Panc1 (cell line): Measurements from ENCODE around the gene AOC1. TPM values are rescaled to one million over a fixed set of nuclear protein-coding genes. Genes with fewer than 3 reads are reported as not detected.

Experiments
- ATAC-seq: fragments of 200-7000 bp; cut with Tn5 transposase; 2 replicates; pipeline ENCODE4 v1.9.1; 2020; ENCODE audit warnings: mild to moderate bottlenecking, moderate library complexity
- BruUV-seq: library from RNA; stranded (reverse); fragments of 400-500 nt; replicated peaks from 2 replicates; lab custom pipeline; 2021; lab: Mats Ljungman, UMichigan
- CTCF ChIA-PET: fragments of 300-600 bp; sonication (Branson Sonifier 250); formaldehyde crosslinking; loops from one replicate; lab custom pipeline; 2022; ENCODE audit warnings: antibody characterized with exemption; lab: Charles Lee
- POLR2A ChIA-PET: fragments of 300-600 bp; sonication (Branson Sonifier 250); formaldehyde crosslinking; loops from one replicate; lab custom pipeline; 2022; ENCODE audit warnings: antibody characterized with exemption; lab: Charles Lee
- DNase-seq: peaks from one replicate; pipeline ENCODE4 v3.0.0-alpha.2; 2010; ENCODE audit warnings: low read depth, low spot score
- H3K27ac ChIP-seq: 2 replicates; pipeline ENCODE4 v1.5.1; 2011; ENCODE audit warnings: mild to moderate bottlenecking, low read length, inconsistent platforms
- H3K27me3 ChIP-seq: fragments of 200-500 bp; sonication (Bioruptor generic); 2 replicates; pipeline ENCODE4 v1.6.0; 2014; ENCODE audit warnings: low read length, inconsistent platforms; ENCODE audit not compliant: control insufficient read depth, insufficient read depth
- H3K36me3 ChIP-seq: fragments of 200-500 bp; sonication (Bioruptor generic); 2 replicates; pipeline ENCODE4 v1.5.1; 2014; ENCODE audit warnings: inconsistent platforms, mild to moderate bottlenecking, low read length, moderate library complexity; ENCODE audit not compliant: control insufficient read depth, insufficient read depth
- H3K4me1 ChIP-seq: 2 replicates; pipeline ENCODE4 v1.5.1; 2011; ENCODE audit warnings: inconsistent platforms, mild to moderate bottlenecking, low read length, moderate library complexity; ENCODE audit not compliant: control insufficient read depth, insufficient read depth
- H3K4me3 ChIP-seq, 2 experiments: 2 replicates each; pipeline ENCODE4 v1.5.1; 2011 to 2012; ENCODE audit warnings: low read depth in 2 of 2, low read length in 2 of 2, mild to moderate bottlenecking in 2 of 2, inconsistent platforms in 1 of 2, moderate library complexity in 1 of 2
- H3K9me3 ChIP-seq: fragments of 200-500 bp; sonication (Bioruptor generic); 2 replicates; pipeline ENCODE4 v1.5.1; 2014; ENCODE audit warnings: low read depth, mild to moderate bottlenecking, inconsistent platforms, low read length, moderate library complexity; ENCODE audit not compliant: control insufficient read depth, insufficient read depth
- CTCF ChIP-seq: fragments of 450-650 bp; IDR thresholded peaks from 2 replicates; pipeline ENCODE4 v1.5.1; 2017; ENCODE audit warnings: mild to moderate bottlenecking
- POLR2AphosphoS5 ChIP-seq: IDR thresholded peaks from 2 replicates; pipeline ENCODE4 v1.6.1; 2012; ENCODE audit warnings: mild to moderate bottlenecking, low read depth, low read length, moderate library complexity
- SIN3A ChIP-seq: IDR thresholded peaks from 2 replicates; pipeline ENCODE4 v1.6.1; 2012; ENCODE audit warnings: low read depth, mild to moderate bottlenecking, low read length, moderate library complexity, borderline replicate concordance; ENCODE audit not compliant: insufficient read depth
- TCF7L2 ChIP-seq: IDR thresholded peaks from 2 replicates; pipeline ENCODE4 v1.6.1; 2011; ENCODE audit warnings: mild to moderate bottlenecking, low read depth, low read length, inconsistent platforms
- in situ Hi-C: cut with HindIII; loops from 2 replicates; pipeline ENCODE4 v1.10.0; 2016; ENCODE audit warnings: low sequenced_read_pairs, low pct_unique_long_range_greater_than_20kb
- intact Hi-C: fragments of 100-400 bp; cut with micrococcal nuclease; formaldehyde crosslinking; loops from one replicate; pipeline ENCODE4 v1.10.0; 2022; ENCODE audit not compliant: unreplicated experiment
- total RNA-seq: library from RNA; stranded (reverse); gene quantifications from one replicate; pipeline ENCODE4 v1.2.1, GENCODE V29; 2021; ENCODE audit not compliant: unreplicated experiment
- TF ChIP-seq, protein P1 (sequence below), 2 experiments: IDR thresholded peaks; 2 replicates each; pipeline ENCODE4 v1.6.1; 2011 to 2012; ENCODE audit warnings: low read depth in 2 of 2, control low read depth in 1 of 2, low read length in 1 of 2, mild to moderate bottlenecking in 1 of 2, moderate library complexity in 1 of 2; ENCODE audit not compliant: insufficient read depth in 1 of 2

AOC1 gene
- total RNA-seq, 1 experiment from 2014 or later, result 0.15 TPM

DNA sequence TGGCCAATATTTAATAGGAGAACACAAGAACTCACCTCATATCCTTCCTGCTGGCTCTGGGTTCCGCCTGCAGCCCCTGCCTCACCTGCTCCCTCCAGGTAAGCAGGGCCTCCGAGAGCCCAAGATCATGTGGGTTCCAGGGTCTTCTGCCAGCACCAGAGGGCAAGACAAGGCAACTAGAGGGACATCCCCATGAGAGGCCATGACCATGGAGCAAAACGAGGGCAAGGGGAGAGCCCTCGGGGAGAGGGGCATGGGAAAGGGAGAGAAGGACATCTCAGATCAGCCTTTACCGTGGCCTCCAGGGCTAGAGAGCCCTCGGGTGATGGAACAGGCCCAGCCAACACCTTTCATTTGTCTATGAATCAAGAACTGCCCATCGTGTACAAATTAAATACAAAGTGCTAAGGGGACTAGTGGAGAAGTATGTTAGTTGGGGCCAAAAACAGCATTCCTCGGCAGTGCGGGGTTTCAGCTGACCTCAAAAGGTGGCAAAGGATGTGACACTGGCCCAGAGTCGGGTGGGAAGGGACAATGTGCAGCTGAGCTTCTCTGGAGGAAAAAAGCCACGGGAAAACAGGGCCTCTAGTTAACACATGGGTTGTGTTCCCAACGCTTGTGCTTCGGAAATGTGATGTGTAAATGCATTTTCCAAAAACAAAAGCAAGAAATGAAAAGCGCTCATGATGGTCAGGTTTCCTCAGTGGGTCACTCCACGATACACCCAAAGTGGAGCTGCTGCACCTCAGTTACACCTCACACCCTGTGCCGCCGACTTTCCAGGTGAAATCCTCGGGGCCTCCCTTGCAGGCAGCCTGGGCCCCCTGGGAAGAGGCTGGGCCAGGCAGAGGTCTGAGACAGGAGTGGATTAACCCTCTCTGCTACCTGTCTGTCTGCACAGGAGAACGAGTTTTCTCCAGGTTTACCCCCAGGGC lies 2.0 kb downstream of the AOC1 start:
- Histone ChIP-seq H3K9me3 (no peaks in the 10 kb centered on the region), H3K4me3 (no peak overlapping the region), H3K27me3 (peaks cover 11% of the 10 kb centered on the region), H3K4me1 (no peaks in the 10 kb centered on the region), H3K27ac (no peak overlapping the region), H3K36me3 (no peaks in the 10 kb centered on the region)
- in situ Hi-C loops, result no loop called here
- no TSS peak for BruUV-seq
- ChIA-PET POLR2A (no interaction called here), CTCF (no interaction called here)
- TF ChIP-seq POLR2AphosphoS5 (no peak), SIN3A (no peak), CTCF (no peak), TCF7L2 (no peak)
- TF ChIP-seq, protein P1, sequence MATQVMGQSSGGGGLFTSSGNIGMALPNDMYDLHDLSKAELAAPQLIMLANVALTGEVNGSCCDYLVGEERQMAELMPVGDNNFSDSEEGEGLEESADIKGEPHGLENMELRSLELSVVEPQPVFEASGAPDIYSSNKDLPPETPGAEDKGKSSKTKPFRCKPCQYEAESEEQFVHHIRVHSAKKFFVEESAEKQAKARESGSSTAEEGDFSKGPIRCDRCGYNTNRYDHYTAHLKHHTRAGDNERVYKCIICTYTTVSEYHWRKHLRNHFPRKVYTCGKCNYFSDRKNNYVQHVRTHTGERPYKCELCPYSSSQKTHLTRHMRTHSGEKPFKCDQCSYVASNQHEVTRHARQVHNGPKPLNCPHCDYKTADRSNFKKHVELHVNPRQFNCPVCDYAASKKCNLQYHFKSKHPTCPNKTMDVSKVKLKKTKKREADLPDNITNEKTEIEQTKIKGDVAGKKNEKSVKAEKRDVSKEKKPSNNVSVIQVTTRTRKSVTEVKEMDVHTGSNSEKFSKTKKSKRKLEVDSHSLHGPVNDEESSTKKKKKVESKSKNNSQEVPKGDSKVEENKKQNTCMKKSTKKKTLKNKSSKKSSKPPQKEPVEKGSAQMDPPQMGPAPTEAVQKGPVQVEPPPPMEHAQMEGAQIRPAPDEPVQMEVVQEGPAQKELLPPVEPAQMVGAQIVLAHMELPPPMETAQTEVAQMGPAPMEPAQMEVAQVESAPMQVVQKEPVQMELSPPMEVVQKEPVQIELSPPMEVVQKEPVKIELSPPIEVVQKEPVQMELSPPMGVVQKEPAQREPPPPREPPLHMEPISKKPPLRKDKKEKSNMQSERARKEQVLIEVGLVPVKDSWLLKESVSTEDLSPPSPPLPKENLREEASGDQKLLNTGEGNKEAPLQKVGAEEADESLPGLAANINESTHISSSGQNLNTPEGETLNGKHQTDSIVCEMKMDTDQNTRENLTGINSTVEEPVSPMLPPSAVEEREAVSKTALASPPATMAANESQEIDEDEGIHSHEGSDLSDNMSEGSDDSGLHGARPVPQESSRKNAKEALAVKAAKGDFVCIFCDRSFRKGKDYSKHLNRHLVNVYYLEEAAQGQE (IDR thresholded peaks at IDR 0.05; ENCODE audit: insufficient read depth in 1 of 2, low read depth in 2 of 2, low read length in 1 of 2), result no peak
- DNase-seq (no peak), ATAC-seq (no peak)
- intact Hi-C loops, result no loop called here

DNA sequence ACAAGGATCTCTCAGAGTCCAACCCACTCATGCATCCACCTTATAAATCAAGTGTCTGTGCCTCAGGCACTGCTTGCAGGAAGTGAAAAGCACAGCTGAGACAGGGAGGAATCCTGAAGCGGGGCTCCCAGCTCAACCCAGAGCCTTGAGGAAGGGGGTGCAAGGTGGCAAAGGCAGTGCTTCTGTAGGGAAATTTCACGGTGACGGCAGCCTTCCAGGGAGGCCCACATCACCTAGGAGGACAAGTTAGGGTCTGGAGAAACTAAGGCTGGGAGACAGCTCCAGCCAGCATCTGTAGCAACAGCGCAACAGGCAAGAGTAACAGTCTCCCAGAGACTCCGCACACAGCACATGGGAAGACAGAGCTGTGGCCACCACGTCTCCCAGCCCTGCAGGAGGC lies 2.7 kb downstream of the AOC1 start:
- Histone ChIP-seq H3K27ac (no peak overlapping the region), H3K4me3 (no peak overlapping the region), H3K9me3 (no peaks in the 10 kb centered on the region), H3K27me3 (peaks cover 11% of the 10 kb centered on the region), H3K4me1 (no peaks in the 10 kb centered on the region), H3K36me3 (no peaks in the 10 kb centered on the region)
- ChIA-PET CTCF (no interaction called here), POLR2A (no interaction called here)
- DNase-seq (no peak), ATAC-seq (no peak)
- in situ Hi-C loops, result no loop called here
- no peak for TF ChIP-seq TCF7L2
- no peak for TF ChIP-seq SIN3A
- no peak for TF ChIP-seq POLR2AphosphoS5
- TF ChIP-seq CTCF, result no peak
- TF ChIP-seq, protein P1 (IDR thresholded peaks at IDR 0.05; ENCODE audit: insufficient read depth in 1 of 2, low read depth in 2 of 2, low read length in 1 of 2), result no peak
- intact Hi-C loops, result no loop called here
- no TSS peak for BruUV-seq
